ENCODE data around the gene RNF213. TPM values are rescaled to one million over a fixed set of nuclear protein-coding genes. Genes with fewer than 3 reads are reported as not detected.
"Not testable (repeated sequence)": the region's sequence is repeated elsewhere in the genome, so short reads cannot be mapped to it uniquely, and the experiment has no call there.

The RNF213 gene
- total and polyA plus RNA-seq, 8 donors, result 21.9 to 94.7 (median 37.8) TPM

DNA sequence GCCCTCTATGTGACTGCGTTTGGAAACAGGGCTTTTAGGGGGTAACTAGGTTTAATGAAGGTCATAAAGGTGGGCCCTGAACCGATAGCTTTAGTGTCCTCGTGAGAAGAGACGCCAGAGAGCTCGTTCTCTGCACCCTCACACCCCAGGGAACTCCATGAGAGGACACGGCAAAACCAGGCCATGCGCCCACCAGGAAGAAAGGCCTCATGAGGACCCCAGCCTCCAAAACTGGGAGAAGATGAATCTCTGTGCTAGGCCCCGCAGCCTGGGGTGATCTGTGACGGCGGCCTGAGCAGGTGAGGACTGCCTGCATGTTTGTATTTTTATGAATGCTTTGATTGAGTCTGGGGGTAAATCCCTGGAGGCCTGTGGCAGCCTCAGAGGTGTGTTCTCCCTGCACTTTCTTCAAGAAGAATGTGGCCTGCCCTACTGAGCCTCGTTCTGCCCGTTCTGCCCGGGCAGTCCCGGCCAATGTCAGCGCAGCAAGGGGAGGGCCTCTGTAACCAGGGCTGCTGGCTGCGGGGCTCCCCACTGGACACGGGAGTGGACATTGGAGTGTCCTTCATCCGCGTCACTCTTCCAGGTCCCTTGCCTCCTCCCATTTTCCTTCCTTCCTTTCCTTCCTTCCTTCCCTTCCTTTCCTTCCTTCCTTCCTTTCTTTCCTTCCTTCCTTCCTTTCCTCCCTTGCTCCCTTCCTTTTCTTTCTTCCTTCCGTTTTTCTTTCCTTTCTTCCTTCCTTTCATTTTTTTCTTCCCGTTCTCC, 6.8 kb upstream of the RNF213 start:
- Histone ChIP-seq H3K4me1 (peaks cover 0 to 19% (median 0%) of the 10 kb centered on the region in 3 donors), H3K9me3 (no peaks in the 10 kb centered on the region), H3K27ac (peak overlapping the region in 2 of 4 donors; percentile 77 to 80), H3K36me3 (no peaks in the 10 kb centered on the region), H3K27me3 (no peaks in the 10 kb centered on the region), H3K4me3 (no peak overlapping the region)
- TF ChIP-seq, protein P1, sequence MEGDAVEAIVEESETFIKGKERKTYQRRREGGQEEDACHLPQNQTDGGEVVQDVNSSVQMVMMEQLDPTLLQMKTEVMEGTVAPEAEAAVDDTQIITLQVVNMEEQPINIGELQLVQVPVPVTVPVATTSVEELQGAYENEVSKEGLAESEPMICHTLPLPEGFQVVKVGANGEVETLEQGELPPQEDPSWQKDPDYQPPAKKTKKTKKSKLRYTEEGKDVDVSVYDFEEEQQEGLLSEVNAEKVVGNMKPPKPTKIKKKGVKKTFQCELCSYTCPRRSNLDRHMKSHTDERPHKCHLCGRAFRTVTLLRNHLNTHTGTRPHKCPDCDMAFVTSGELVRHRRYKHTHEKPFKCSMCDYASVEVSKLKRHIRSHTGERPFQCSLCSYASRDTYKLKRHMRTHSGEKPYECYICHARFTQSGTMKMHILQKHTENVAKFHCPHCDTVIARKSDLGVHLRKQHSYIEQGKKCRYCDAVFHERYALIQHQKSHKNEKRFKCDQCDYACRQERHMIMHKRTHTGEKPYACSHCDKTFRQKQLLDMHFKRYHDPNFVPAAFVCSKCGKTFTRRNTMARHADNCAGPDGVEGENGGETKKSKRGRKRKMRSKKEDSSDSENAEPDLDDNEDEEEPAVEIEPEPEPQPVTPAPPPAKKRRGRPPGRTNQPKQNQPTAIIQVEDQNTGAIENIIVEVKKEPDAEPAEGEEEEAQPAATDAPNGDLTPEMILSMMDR (IDR thresholded peaks at IDR 0.05), result no peak
- 79 to 83% methylated on average over 21 of the region's 21 CpGs for WGBS, 2 donors
- intact Hi-C loops (cut with DNase I), result loop anchor here in 2 of 3 donors (5.0 to 10.0 kb wide), 2 partner anchors 59 to 172 kb away; no protein-coding TSS in a partner anchor
- ATAC-seq, result peak in 1 of 4 donors; percentile 3
- FAIRE-seq, result no peak
- peak in 1 of 6 donors; percentile 50 for DNase-seq

DNA sequence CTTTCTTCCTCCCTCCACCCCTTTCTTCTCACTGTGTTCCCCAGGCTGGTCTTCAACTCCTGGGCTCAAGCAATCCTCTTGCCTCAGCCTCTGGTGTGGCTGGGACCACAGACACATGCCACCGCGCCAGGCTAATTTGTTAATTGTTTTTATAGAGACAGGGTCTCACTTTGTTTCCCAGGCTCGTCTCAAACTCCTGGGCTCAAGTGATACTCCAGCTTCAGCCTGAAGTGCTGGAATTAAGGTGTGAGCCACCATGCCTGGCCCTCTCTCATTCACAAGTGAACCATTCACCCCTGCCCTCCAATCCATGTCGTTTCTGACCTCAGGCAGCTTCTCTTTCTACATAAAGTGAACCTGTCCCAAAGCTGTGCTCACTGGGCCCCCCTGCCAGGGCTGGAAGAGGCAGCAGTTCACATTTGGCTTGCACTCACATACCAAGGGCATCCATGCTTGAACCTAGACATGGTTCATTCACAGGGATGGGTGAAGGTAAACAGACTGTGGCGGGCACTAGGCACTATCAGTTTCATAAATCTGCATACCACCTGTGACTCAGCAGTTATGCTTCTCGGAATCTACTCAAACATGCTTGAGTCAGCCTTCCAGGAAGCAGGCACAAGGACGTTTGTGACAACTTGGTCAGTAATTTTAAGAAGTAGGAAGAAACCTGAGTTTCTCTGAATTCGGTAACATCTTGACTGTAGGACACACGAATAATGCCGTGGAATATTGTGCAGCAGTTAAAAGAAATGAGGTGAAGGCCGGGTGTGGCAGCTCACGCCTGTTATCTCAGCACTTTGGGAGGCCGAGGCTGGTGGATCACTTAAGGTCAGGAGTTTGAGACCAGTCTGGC, 6.0 kb upstream of the RNF213 start:
- Histone ChIP-seq H3K36me3 (no peaks in the 10 kb centered on the region), H3K4me3 (no peak overlapping the region), H3K27ac (peak overlapping the region; percentile 26 to 80 (median 52)), H3K4me1 (peaks cover 0 to 19% (median 0%) of the 10 kb centered on the region in 3 donors), H3K27me3 (no peaks in the 10 kb centered on the region), H3K9me3 (no peaks in the 10 kb centered on the region)
- ATAC-seq, result peak; percentile 44 to 90 (median 80)
- TF ChIP-seq, protein P1 (IDR thresholded peaks at IDR 0.05), result no peak
- 53 to 60% methylated on average over 13 of the region's 13 CpGs for WGBS, 2 donors
- no peak for FAIRE-seq
- intact Hi-C loops (cut with DNase I), result loop anchor here in 2 of 3 donors (5.0 to 10.0 kb wide), 2 partner anchors 60 to 172 kb away; no protein-coding TSS in a partner anchor
- peak in 4 of 6 donors; percentile 28 to 80 (median 62) for DNase-seq

DNA sequence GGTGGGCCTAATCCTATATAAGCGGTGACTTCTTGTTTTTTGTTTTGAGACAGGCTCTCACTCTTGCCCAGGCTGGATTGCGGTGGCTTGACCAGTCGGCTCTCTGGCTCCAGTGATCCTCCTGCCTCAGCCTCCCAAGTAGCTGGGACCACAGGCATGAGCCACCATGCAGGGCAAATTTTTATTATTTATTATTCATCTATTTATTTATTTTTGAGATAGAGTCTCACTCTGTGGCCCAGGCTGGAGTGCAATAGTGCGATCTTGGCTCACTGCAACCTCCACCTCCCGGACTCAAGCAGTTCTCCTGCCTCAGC, 4.7 kb upstream of the RNF213 start:
- no peak for ATAC-seq
- FAIRE-seq, result no peak
- intact Hi-C loops (cut with DNase I), result loop anchor here in 1 of 3 donors (10.0 kb wide), 1 partner anchor 61 kb away; no protein-coding TSS in a partner anchor
- no peak overlapping the region for H3K4me3 ChIP-seq
- H3K27ac ChIP-seq, result no peak overlapping the region
- H3K27me3 ChIP-seq, result no peaks in the 10 kb centered on the region
- no peaks in the 10 kb centered on the region for H3K9me3 ChIP-seq
- 93 to 95% methylated on average over 5 of the region's 5 CpGs for WGBS, 2 donors
- TF ChIP-seq, protein P1 (IDR thresholded peaks at IDR 0.05), result no peak
- H3K36me3 ChIP-seq, result no peaks in the 10 kb centered on the region
- H3K4me1 ChIP-seq, result peaks cover 0 to 19% (median 0%) of the 10 kb centered on the region in 3 donors
- DNase-seq, result no peak

GRCh38 chr17:80257716-80258213, 2.9 kb upstream of the RNF213 start:
- no peaks in the 10 kb centered on the region for H3K9me3 ChIP-seq
- no peaks in the 10 kb centered on the region for H3K36me3 ChIP-seq
- FAIRE-seq (no peak), ATAC-seq (no peak), DNase-seq (no peak)
- TF ChIP-seq, protein P1 (IDR thresholded peaks at IDR 0.05), result no peak
- peaks cover 0 to 32% (median 8%) of the 10 kb centered on the region in 3 donors for H3K4me1 ChIP-seq
- H3K27ac ChIP-seq, result no peak overlapping the region
- no peak overlapping the region for H3K4me3 ChIP-seq
- intact Hi-C loops (cut with DNase I), result loop anchor here in 1 of 3 donors (10.0 kb wide), 1 partner anchor 63 kb away; no protein-coding TSS in a partner anchor
- WGBS, 2 donors, result 82 to 89% methylated on average over 14 of the region's 14 CpGs
- no peaks in the 10 kb centered on the region for H3K27me3 ChIP-seq

DNA sequence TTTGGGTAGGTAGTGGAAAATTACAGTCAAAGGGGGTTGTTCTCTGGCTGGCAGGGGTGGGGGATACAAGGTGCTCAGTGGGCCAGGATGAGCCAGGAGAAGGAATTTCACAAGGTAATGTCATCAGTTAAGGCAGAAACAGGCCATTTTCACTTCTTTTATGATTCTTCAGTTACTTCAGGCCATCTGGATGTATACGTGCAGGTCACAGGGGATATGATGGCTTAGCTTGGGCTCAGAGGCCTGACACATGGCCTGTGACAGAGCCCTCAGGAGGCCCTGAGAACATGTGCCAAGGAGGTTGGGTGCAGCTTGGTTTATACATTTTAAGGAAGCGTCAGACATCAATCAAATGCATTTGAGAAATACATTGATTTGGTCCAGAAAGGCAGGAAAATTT, 2.4 kb upstream of the RNF213 start:
- ATAC-seq, DNase-seq, H3K27ac ChIP-seq, H3K36me3 ChIP-seq, H3K4me3 ChIP-seq, H3K27me3 ChIP-seq, H3K9me3 ChIP-seq, FAIRE-seq: not testable (repeated sequence)
- peaks cover 0 to 36% (median 12%) of the 10 kb centered on the region in 3 donors for H3K4me1 ChIP-seq
- intact Hi-C loops (cut with DNase I), result loop anchor here in 1 of 3 donors (10.0 kb wide), 1 partner anchor 63 kb away; no protein-coding TSS in a partner anchor
- WGBS, 2 donors, result 92 to 93% methylated on average over 2 of the region's 2 CpGs
